GM23338 (cell line): ENCODE data around the gene PER1. TPM values are rescaled to one million over a fixed set of nuclear protein-coding genes. Genes with fewer than 3 reads are reported as not detected.

ENCODE experiments used
- ATAC-seq: fragments of 200-7000 bp; cut with Tn5 transposase; 3 replicates; pipeline ENCODE4 v1.9.1; 2020
- DNase-seq: peaks from one replicate; pipeline ENCODE4 v3.0.0-alpha.2; 2015; ENCODE audit warnings: low spot score
- H2AFZ ChIP-seq: fragments of 200-600 bp; sonication (generic); 2 replicates; pipeline ENCODE4 v1.8.0; 2016; ENCODE audit warnings: antibody characterized with exemption, mild to moderate bottlenecking, moderate library complexity
- H3F3A ChIP-seq: fragments of 200-600 bp; sonication (generic); replicated peaks from 2 replicates; pipeline ENCODE4 v1.8.0; 2017; ENCODE audit warnings: antibody characterized with exemption, mixed run types, low read depth
- H3K27ac ChIP-seq: fragments of 200-600 bp; sonication (generic); 2 replicates; pipeline ENCODE4 v1.6.1; 2016; ENCODE audit warnings: low read depth
- H3K27me3 ChIP-seq: fragments of 200-600 bp; sonication (generic); 2 replicates; pipeline ENCODE4 v1.8.0; 2016; ENCODE audit warnings: mild to moderate bottlenecking, mixed run types, moderate library complexity; ENCODE audit not compliant: insufficient read depth
- H3K36me3 ChIP-seq: fragments of 200-600 bp; sonication (generic); 2 replicates; pipeline ENCODE4 v1.8.0; 2016; ENCODE audit warnings: mild to moderate bottlenecking; ENCODE audit not compliant: insufficient read depth
- H3K4me1 ChIP-seq: fragments of 200-600 bp; sonication (generic); 2 replicates; pipeline ENCODE4 v1.8.0; 2016; ENCODE audit warnings: mild to moderate bottlenecking, moderate library complexity; ENCODE audit not compliant: insufficient read depth
- H3K4me2 ChIP-seq: fragments of 200-600 bp; sonication (generic); 2 replicates; pipeline ENCODE4 v1.7.1; 2017; ENCODE audit warnings: mixed run types
- H3K4me3 ChIP-seq: fragments of 200-600 bp; sonication (generic); 2 replicates; pipeline ENCODE4 v1.6.1; 2016; ENCODE audit warnings: mixed run types
- H3K79me2 ChIP-seq: fragments of 200-600 bp; sonication (generic); replicated peaks from 2 replicates; pipeline ENCODE4 v1.8.0; 2017; ENCODE audit warnings: mild to moderate bottlenecking; ENCODE audit not compliant: insufficient read depth
- H3K9me2 ChIP-seq: fragments of 200-600 bp; sonication (generic); 2 replicates; pipeline ENCODE4 v1.8.0; 2017; ENCODE audit not compliant: insufficient read depth
- H4K20me1 ChIP-seq: fragments of 200-600 bp; sonication (generic); replicated peaks from 2 replicates; pipeline ENCODE4 v1.8.0; 2017; ENCODE audit warnings: mild to moderate bottlenecking; ENCODE audit not compliant: insufficient read depth
- H3K27ac Mint-ChIP-seq: 2 replicates; pipeline ENCODE4 v1.8.0; 2020; ENCODE audit warnings: inconsistent platforms, mild to moderate bottlenecking, moderate library complexity, mixed read lengths
- H3K27me3 Mint-ChIP-seq: 3 replicates; pipeline ENCODE4 v1.8.0; 2022; ENCODE audit warnings: low read depth, mild to moderate bottlenecking, moderate library complexity, mixed read lengths, inconsistent platforms; ENCODE audit not compliant: insufficient read depth, poor library complexity
- H3K36me3 Mint-ChIP-seq: 3 replicates; pipeline ENCODE4 v1.8.0; 2021; ENCODE audit warnings: low read depth, mild to moderate bottlenecking, inconsistent platforms, moderate library complexity, mixed read lengths
- H3K4me1 Mint-ChIP-seq: 3 replicates; pipeline ENCODE4 v1.8.0; 2020; ENCODE audit warnings: mild to moderate bottlenecking, inconsistent platforms, mixed read lengths
- H3K4me3 Mint-ChIP-seq: 3 replicates; pipeline ENCODE4 v1.8.0; 2021; ENCODE audit warnings: moderate library complexity, mild to moderate bottlenecking, inconsistent platforms, mixed read lengths
- H3K9me3 Mint-ChIP-seq: 3 replicates; pipeline ENCODE4 v1.8.0; 2020; ENCODE audit warnings: moderate library complexity, mild to moderate bottlenecking, inconsistent platforms, mixed read lengths
- CREB1 ChIP-seq: fragments of 250-450 bp; sonication (Bioruptor Pico); IDR thresholded peaks from 2 replicates; pipeline ENCODE4 v1.5.0; 2020; ENCODE audit warnings: low read depth, mild to moderate bottlenecking, moderate library complexity
- CTCF ChIP-seq, 2 experiments: fragments of 200-600 bp in 1 of 2; sonication (generic) in 1 of 2; conservative IDR thresholded peaks; 2 replicates each; pipeline versions ENCODE4 v1.5.1 to v1.6.1; 2016 to 2017; ENCODE audit warnings: antibody characterized with exemption in 2 of 2, low read depth in 2 of 2, mild to moderate bottlenecking in 2 of 2, moderate library complexity in 1 of 2
- ETS1 ChIP-seq: IDR thresholded peaks from 2 replicates; pipeline ENCODE4 v1.6.1; 2016; ENCODE audit warnings: antibody characterized with exemption
- EZH2 ChIP-seq: fragments of 200-600 bp; sonication (generic); IDR thresholded peaks from one replicate; pipeline ENCODE4 v1.8.0; 2017; ENCODE audit warnings: antibody characterized with exemption, mild to moderate bottlenecking, low read depth; ENCODE audit not compliant: unreplicated experiment
- EZH2phosphoT487 ChIP-seq: fragments of 200-600 bp; sonication (generic); IDR thresholded peaks from one replicate; pipeline ENCODE4 v1.8.1; 2018; ENCODE audit warnings: antibody characterized with exemption; ENCODE audit not compliant: unreplicated experiment
- JUNB ChIP-seq: IDR thresholded peaks from one replicate; pipeline ENCODE4 v1.6.1; 2016; ENCODE audit warnings: antibody characterized with exemption; ENCODE audit not compliant: unreplicated experiment
- NANOG ChIP-seq: IDR thresholded peaks from 2 replicates; pipeline ENCODE4 v1.6.1; 2016; ENCODE audit warnings: antibody characterized with exemption, borderline replicate concordance
- POLR2AphosphoS5 ChIP-seq: IDR thresholded peaks from 2 replicates; pipeline ENCODE4 v1.6.1; 2016; ENCODE audit warnings: antibody characterized with exemption, low read depth
- REST ChIP-seq: IDR thresholded peaks from one replicate; pipeline ENCODE4 v1.6.1; 2018; ENCODE audit warnings: antibody characterized with exemption; ENCODE audit not compliant: unreplicated experiment
- STAT1 ChIP-seq: IDR thresholded peaks from one replicate; pipeline ENCODE4 v1.6.1; 2016; ENCODE audit warnings: antibody characterized with exemption; ENCODE audit not compliant: unreplicated experiment
- ZNF331 ChIP-seq: fragments of 250-450 bp; sonication (Bioruptor Pico); IDR thresholded peaks from 2 replicates; pipeline ENCODE4 v1.5.0; 2020; ENCODE audit warnings: low read depth, mild to moderate bottlenecking, moderate library complexity
- polyA plus RNA-seq: library from polyadenylated mRNA; unstranded; fragments of >200 nt; fragmentation: Nextera tagmentation; extraction: Ambion mirVana; gene quantifications from 2 replicates; pipeline ENCODE4 v1.2.1, GENCODE V29; 2016
- total RNA-seq: library from RNA; depleted of rRNA; stranded (reverse); fragments of >200 nt; shearing (Covaris generic); gene quantifications from 2 replicates; pipeline ENCODE4 v1.2.3, GENCODE V29; 2014

The PER1 gene
- total and polyA plus RNA-seq, 2 experiments from 2014 or later, result 12.2 to 36.1 TPM

GRCh38 chr17:8141741-8142140 is 10.5 kb downstream of the PER1 start:
- H3F3A ChIP-seq, result peaks cover 24% of the 10 kb centered on the region
- peaks cover under 1% of the 10 kb centered on the region; the same call in 1 of the 3 replicates for H3K4me1 Mint-ChIP-seq
- DNase-seq, result no peak
- no peak overlapping the region for H3K4me3 Mint-ChIP-seq
- peaks cover 7% of the 10 kb centered on the region; the same call in 1 of the 2 replicates for H3K36me3 ChIP-seq
- H3K27me3 ChIP-seq, result peaks cover 14% of the 10 kb centered on the region
- peaks cover 6% of the 10 kb centered on the region for H3K27me3 Mint-ChIP-seq
- H3K27ac ChIP-seq, result no peak overlapping the region
- H3K27ac Mint-ChIP-seq, result no peak overlapping the region
- peaks cover 7% of the 10 kb centered on the region; the same call in 1 of the 2 replicates for H3K4me1 ChIP-seq
- TF ChIP-seq ETS1 (no peak), CTCF (conservative IDR thresholded peaks at IDR 0.05; ENCODE audit: low read depth in 2 of 2) (no peak), REST (no peak), CREB1 (CRISPR knock-in tag) (no peak), ZNF331 (no peak), POLR2AphosphoS5 (no peak), EZH2 (no peak), EZH2phosphoT487 (no peak)
- ATAC-seq, result no peak
- H3K4me3 ChIP-seq, result no peak overlapping the region
- peaks cover 4% of the 10 kb centered on the region; the same call in 1 of the 3 replicates for H3K9me3 Mint-ChIP-seq
- H3K79me2 ChIP-seq, result no peaks in the 10 kb centered on the region
- H3K4me2 ChIP-seq, result no peak overlapping the region
- H2AFZ ChIP-seq, result no peak overlapping the region
- peaks cover 33% of the 10 kb centered on the region for H3K36me3 Mint-ChIP-seq
- no peaks in the 10 kb centered on the region for H4K20me1 ChIP-seq
- no peaks in the 10 kb centered on the region for H3K9me2 ChIP-seq

- H3K27ac Mint-ChIP-seq, result no peak overlapping the region
- Histone ChIP-seq H3K4me1 (peaks cover 7% of the 10 kb centered on the region; the same call in 1 of the 2 replicates), H2AFZ (no peak overlapping the region), H3K27ac (no peak overlapping the region), H3K36me3 (peaks cover 7% of the 10 kb centered on the region; the same call in 1 of the 2 replicates), H3F3A (peaks cover 26% of the 10 kb centered on the region), H3K4me3 (no peak overlapping the region), H4K20me1 (no peaks in the 10 kb centered on the region), H3K9me2 (no peaks in the 10 kb centered on the region), H3K79me2 (no peaks in the 10 kb centered on the region), H3K4me2 (no peak overlapping the region), H3K27me3 (peaks cover 21% of the 10 kb centered on the region)
- peaks cover 26% of the 10 kb centered on the region for H3K36me3 Mint-ChIP-seq
- H3K4me1 Mint-ChIP-seq, result peaks cover 3% of the 10 kb centered on the region; the same call in 1 of the 3 replicates
- DNase-seq (no peak), ATAC-seq (no peak)
- peaks cover 10% of the 10 kb centered on the region for H3K27me3 Mint-ChIP-seq
- H3K4me3 Mint-ChIP-seq, result no peak overlapping the region
- peaks cover 4% of the 10 kb centered on the region; the same call in 1 of the 3 replicates for H3K9me3 Mint-ChIP-seq
- TF ChIP-seq CREB1 (CRISPR knock-in tag) (no peak), POLR2AphosphoS5 (no peak), NANOG (no peak), EZH2phosphoT487 (no peak), ETS1 (no peak), JUNB (no peak), STAT1 (no peak), CTCF (conservative IDR thresholded peaks at IDR 0.05; ENCODE audit: low read depth in 2 of 2) (no peak)
Measured at GRCh38 chr17:8141045-8141444, 11.2 kb downstream of the PER1 start.
